Ishikawa (cell line): Measurements from ENCODE around the gene RBMS1.

Experiments
- CEBPB ChIP-seq: IDR thresholded peaks from 2 replicates; pipeline ENCODE4 v1.6.1; 2012
- CREB1 ChIP-seq: IDR thresholded peaks from 2 replicates; pipeline ENCODE4 v1.6.1; 2012; ENCODE audit warnings: low read depth
- EGR1 ChIP-seq: IDR thresholded peaks from 2 replicates; pipeline ENCODE4 v1.6.1; 2012
- EP300 ChIP-seq: IDR thresholded peaks from 2 replicates; pipeline ENCODE4 v1.6.1; 2012; ENCODE audit warnings: borderline replicate concordance
- FOXM1 ChIP-seq: IDR thresholded peaks from 2 replicates; pipeline ENCODE4 v1.6.1; 2012; ENCODE audit warnings: low read depth, borderline replicate concordance
- NFIC ChIP-seq: IDR thresholded peaks from 2 replicates; pipeline ENCODE4 v1.6.1; 2012
- RAD21 ChIP-seq: IDR thresholded peaks from 2 replicates; pipeline ENCODE4 v1.6.1; 2012; ENCODE audit warnings: low read depth
- REST ChIP-seq: IDR thresholded peaks from 2 replicates; pipeline ENCODE4 v1.6.1; 2012; ENCODE audit warnings: low read depth, mild to moderate bottlenecking
- TAF1 ChIP-seq: IDR thresholded peaks from 2 replicates; pipeline ENCODE4 v1.6.1; 2012; ENCODE audit warnings: low read depth, mild to moderate bottlenecking
- TCF12 ChIP-seq: IDR thresholded peaks from 2 replicates; pipeline ENCODE4 v1.6.1; 2012; ENCODE audit warnings: low read depth
- TEAD4 ChIP-seq: IDR thresholded peaks from 2 replicates; pipeline ENCODE4 v1.6.1; 2012
- YY1 ChIP-seq: IDR thresholded peaks from 2 replicates; pipeline ENCODE4 v1.6.1; 2012; ENCODE audit warnings: low read depth
- ZBTB7A ChIP-seq: IDR thresholded peaks from 2 replicates; pipeline ENCODE4 v1.6.1; 2012; ENCODE audit warnings: low read depth
- TF ChIP-seq, protein P1 (sequence below): IDR thresholded peaks from 2 replicates; pipeline ENCODE4 v1.6.1; 2012
- TF ChIP-seq, protein P2 (sequence below): IDR thresholded peaks from 2 replicates; pipeline ENCODE4 v1.6.1; 2012

RBMS1 gene

DNA sequence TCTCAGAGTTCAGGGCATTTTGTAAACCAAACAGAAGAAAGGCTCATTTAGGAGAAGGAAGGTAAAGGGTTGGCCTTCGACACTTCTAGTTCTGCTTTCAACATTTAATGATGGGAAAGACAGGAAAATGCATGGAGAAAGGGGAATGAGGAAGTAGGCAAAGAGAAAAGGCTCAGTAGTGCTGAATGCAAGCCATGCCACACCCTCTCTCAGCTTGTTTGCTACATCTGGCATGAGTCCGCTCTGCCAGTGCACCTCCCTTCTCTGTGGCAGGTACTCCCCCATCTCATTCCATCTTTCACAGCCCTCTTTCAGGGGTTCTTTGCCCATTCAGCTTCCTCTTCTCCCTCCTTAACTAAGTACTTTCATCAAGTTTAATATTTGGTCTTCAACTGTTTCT lies 172.6 kb downstream of the RBMS1 start:
- no peak for TF ChIP-seq TAF1
- TF ChIP-seq EP300, result no peak
- TF ChIP-seq, protein P1, sequence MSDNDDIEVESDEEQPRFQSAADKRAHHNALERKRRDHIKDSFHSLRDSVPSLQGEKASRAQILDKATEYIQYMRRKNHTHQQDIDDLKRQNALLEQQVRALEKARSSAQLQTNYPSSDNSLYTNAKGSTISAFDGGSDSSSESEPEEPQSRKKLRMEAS, result no peak
- no peak for TF ChIP-seq YY1

GRCh38 chr2:160319700-160320099 lies 173.9 kb downstream of the RBMS1 start:
- TF ChIP-seq REST (no peak), YY1 (no peak), RAD21 (no peak)

DNA sequence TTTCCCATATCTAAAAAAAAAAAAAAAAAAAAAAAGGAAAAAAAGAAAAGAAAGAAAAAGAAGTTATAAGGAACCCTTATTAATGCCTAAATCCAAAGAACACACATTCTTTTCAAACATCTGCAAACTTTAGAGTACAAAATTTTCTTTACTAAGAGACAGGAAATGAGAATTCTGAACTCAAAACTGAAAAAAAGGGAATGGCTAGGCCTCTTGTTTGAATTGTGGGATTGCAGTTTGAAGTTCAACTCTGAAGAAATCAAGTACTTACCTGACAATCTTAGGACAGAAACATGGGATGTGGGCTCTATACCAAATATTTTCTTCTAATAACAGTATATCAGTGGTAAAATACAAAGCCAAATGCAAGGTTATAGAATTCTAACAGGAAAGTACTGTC lies 175.4 kb downstream of the RBMS1 start:
- TF ChIP-seq TAF1, result no peak
- no peak for TF ChIP-seq FOXM1
- no peak for TF ChIP-seq TCF12
- TF ChIP-seq RAD21, result no peak
- no peak for TF ChIP-seq EGR1
- TF ChIP-seq REST, result no peak
- no peak for TF ChIP-seq CREB1
- no peak for TF ChIP-seq TEAD4
- no peak for TF ChIP-seq EP300
- TF ChIP-seq, protein P1, result no peak
- TF ChIP-seq, protein P2, sequence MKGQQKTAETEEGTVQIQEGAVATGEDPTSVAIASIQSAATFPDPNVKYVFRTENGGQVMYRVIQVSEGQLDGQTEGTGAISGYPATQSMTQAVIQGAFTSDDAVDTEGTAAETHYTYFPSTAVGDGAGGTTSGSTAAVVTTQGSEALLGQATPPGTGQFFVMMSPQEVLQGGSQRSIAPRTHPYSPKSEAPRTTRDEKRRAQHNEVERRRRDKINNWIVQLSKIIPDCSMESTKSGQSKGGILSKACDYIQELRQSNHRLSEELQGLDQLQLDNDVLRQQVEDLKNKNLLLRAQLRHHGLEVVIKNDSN, result no peak
- TF ChIP-seq NFIC, result no peak
- no peak for TF ChIP-seq CEBPB
- TF ChIP-seq YY1, result no peak
- no peak for TF ChIP-seq ZBTB7A

GRCh38 chr2:160317181-160318099 lies 176.2 kb downstream of the RBMS1 start:
- no peak for TF ChIP-seq CEBPB
- peak; percentile 17; the same call in 1 of the 2 replicates for TF ChIP-seq NFIC
- TF ChIP-seq TAF1, result no peak
- TF ChIP-seq YY1, result no peak
- no peak for TF ChIP-seq CREB1

DNA sequence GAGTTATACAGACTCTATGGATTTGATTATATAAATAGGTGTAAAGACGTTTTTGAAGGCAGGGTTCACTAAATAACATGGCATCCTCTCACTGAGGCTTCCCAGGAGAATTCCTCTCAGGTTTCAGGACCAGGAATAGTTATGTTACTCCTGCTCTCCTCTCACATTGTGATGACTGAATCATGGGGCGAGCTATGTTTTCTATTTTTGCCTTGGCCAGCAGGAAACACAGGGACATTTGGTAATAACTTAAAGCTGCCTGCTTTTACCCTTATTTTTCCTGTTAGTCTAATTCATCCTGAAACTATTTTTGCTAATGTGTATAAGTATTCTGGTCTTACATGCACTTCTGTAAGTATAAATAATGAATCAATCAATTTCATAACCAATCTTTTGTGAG lies 178.3 kb downstream of the RBMS1 start:
- TF ChIP-seq TAF1 (no peak), NFIC (no peak), ZBTB7A (no peak), EP300 (no peak), TEAD4 (no peak), CEBPB (no peak), RAD21 (no peak), REST (no peak), YY1 (no peak), CREB1 (no peak), EGR1 (no peak), FOXM1 (no peak), TCF12 (no peak)
- TF ChIP-seq, protein P2, result no peak
- TF ChIP-seq, protein P1, result no peak
